Measurements from ENCODE around the gene BHMT2. TPM values are rescaled to one million over a fixed set of nuclear protein-coding genes. Genes with fewer than 3 reads are reported as not detected.

The BHMT2 gene
- total and polyA plus RNA-seq, 10 of the 15 experiments (the other 5 are each of a cell fraction or from before 2014, with no cell fraction given) = not detected

DNA sequence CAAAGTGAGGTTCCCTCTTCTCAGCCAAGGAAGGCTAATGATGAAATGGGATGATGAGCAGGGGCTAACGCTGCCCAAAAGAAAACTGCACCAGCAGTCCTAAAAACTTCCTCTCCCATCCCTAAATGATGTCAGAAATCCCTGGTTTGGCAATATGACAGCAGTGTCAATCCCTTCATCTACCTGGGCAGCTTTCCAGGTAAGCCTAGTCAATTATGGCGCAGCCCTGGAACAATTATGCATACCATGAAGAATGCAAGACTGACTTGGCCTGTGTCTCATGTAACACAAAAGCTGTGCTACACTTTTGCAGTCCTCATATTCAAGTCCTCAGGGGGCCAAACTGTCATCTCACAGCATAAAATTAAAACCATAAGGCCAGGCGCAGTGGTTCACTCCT lies 7.1 kb upstream of the BHMT2 start:
- SMC1A ChIA-PET (ENCODE audit: uncharacterized antibody, unreplicated experiment) = no interaction called here
- POLR2A ChIA-PET = no interaction called here

DNA sequence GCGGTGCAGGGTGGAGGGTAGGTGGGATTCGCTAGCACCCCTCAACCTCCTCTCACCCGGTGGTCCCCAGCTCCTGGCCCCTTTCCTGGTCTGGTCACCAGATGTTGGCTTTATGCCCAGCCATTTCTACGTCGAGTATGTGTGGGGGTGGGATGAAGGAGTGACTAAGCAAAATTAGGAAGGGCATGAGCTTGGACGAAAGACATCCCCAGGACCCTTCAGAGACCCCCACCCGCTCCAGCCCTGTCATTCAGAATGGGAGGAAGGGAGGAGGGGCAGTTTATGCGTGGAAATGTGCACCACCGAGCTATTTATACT lies 742 bp downstream of the BHMT2 start:
- Histone ChIP-seq H3K9ac (ENCODE audit: control insufficient read depth, insufficient read depth, low read length) (no peak overlapping the region), H2AFZ (ENCODE audit: control insufficient read depth, low read depth, low read length) (no peak overlapping the region), H3K4me1 (ENCODE audit: control insufficient read depth, insufficient read depth, low read length) (no peaks in the 10 kb centered on the region), H3K27me3 (replicated peaks in 1 of 2; ENCODE audit: control insufficient read depth in 2 of 2, insufficient read depth in 2 of 2, low read length in 1 of 2) (peaks cover 1 to 3% of the 10 kb centered on the region in 2 experiments; a peak in 2 of 4 replicates), H3K36me3 (ENCODE audit: control insufficient read depth in 2 of 2, insufficient read depth in 2 of 2, low read length in 1 of 2) (no peaks in the 10 kb centered on the region), H3K4me3 (no peak overlapping the region), H3K27ac (ENCODE audit: control insufficient read depth, insufficient read depth) (no peak overlapping the region), H3K4me2 (ENCODE audit: control insufficient read depth, insufficient read depth) (no peak overlapping the region), H3K79me2 (ENCODE audit: control insufficient read depth, insufficient read depth, low read length) (no peaks in the 10 kb centered on the region), H4K20me1 (ENCODE audit: control insufficient read depth, insufficient read depth) (no peaks in the 10 kb centered on the region), H3K9me3 (replicated peaks; ENCODE audit: control insufficient read depth, insufficient read depth, low read length) (no peaks in the 10 kb centered on the region)
- ChIA-PET POLR2A (no interaction called here), SMC1A (ENCODE audit: uncharacterized antibody, unreplicated experiment) (interaction anchor here (1.6 kb wide), 1 partner anchor 8 kb away, joined by 4 read pairs; no protein-coding TSS in a partner anchor), CTCF (interaction anchor here (0.9 to 1.2 kb wide), 2 partner anchors 11 to 171 kb away, joined by 3 read pairs; no protein-coding TSS in a partner anchor), RAD21 (ENCODE audit: unreplicated experiment) (no interaction called here)
- TF ChIP-seq STAT3 (IDR thresholded peaks at IDR 0.05; ENCODE audit: low read depth, low read length) = no peak
- TF ChIP-seq SMARCA5 (IDR thresholded peaks at IDR 0.05) = no peak
- TF ChIP-seq BACH1 (IDR thresholded peaks at IDR 0.05; ENCODE audit: borderline replicate concordance) = no peak
- no peak for TF ChIP-seq IKZF1 (conservative IDR thresholded peaks at IDR 0.05)
- no peak for TF ChIP-seq SIN3A (IDR thresholded peaks at IDR 0.05; ENCODE audit: low read depth, low read length)
- no peak for TF ChIP-seq KDM1A (IDR thresholded peaks at IDR 0.05; ENCODE audit: borderline replicate concordance)
- TF ChIP-seq MTA2 (IDR thresholded peaks at IDR 0.05; ENCODE audit: low read depth) = no peak
- no peak for FAIRE-seq
- in situ Hi-C loops (cut with MboI) = no loop called here
- no peak for DNase-seq (ENCODE audit: low read depth, low spot score)
- WGBS (ENCODE audit: insufficient coverage, insufficient replicate concordance, low lambda C conversion rate, missing lambda C conversion rate) = 49% methylated on average over 9 of the region's 9 CpGs
- no TSS peak for BruUV-seq (replicated peaks)
- no peak for ATAC-seq
- intact Hi-C loops (cut with micrococcal nuclease; ENCODE audit: unreplicated experiment) = no loop called here

More for the DNA sequence above, 7.1 kb upstream of the BHMT2 start:
- RAD21 ChIA-PET (ENCODE audit: unreplicated experiment) = no interaction called here
- H2AFZ ChIP-seq (ENCODE audit: control insufficient read depth, low read depth, low read length) = no peak overlapping the region
- H3K9ac ChIP-seq (ENCODE audit: control insufficient read depth, insufficient read depth, low read length) = no peak overlapping the region
- H3K36me3 ChIP-seq (ENCODE audit: control insufficient read depth in 2 of 2, insufficient read depth in 2 of 2, low read length in 1 of 2) = no peaks in the 10 kb centered on the region
- no peak for ATAC-seq
- TF ChIP-seq BRCA1 (IDR thresholded peaks at IDR 0.05; ENCODE audit: low read depth, low read length) = no peak
- TF ChIP-seq ZNF24 (IDR thresholded peaks at IDR 0.05) = no peak
- TF ChIP-seq KLF5 (IDR thresholded peaks at IDR 0.05; ENCODE audit: partially characterized antibody) = no peak
- no peak for TF ChIP-seq FOS (IDR thresholded peaks at IDR 0.05; ENCODE audit: borderline replicate concordance, extremely low read depth, insufficient read length)
- TF ChIP-seq MXI1 (IDR thresholded peaks at IDR 0.05; ENCODE audit: low read depth, low read length) = no peak
- TF ChIP-seq HCFC1 (IDR thresholded peaks at IDR 0.05; ENCODE audit: low read length) = no peak
- no peak for TF ChIP-seq SUPT20H (IDR thresholded peaks at IDR 0.05; ENCODE audit: borderline replicate concordance, control insufficient read depth, low read depth, low read length)
- no peak for TF ChIP-seq NFXL1 (IDR thresholded peaks at IDR 0.05; ENCODE audit: borderline replicate concordance)
- no peaks in the 10 kb centered on the region for H3K79me2 ChIP-seq (ENCODE audit: control insufficient read depth, insufficient read depth, low read length)
- no peak for DNase-seq (ENCODE audit: low read depth, low spot score)
- H3K4me1 ChIP-seq (ENCODE audit: control insufficient read depth, insufficient read depth, low read length) = no peaks in the 10 kb centered on the region
- H3K27ac ChIP-seq (ENCODE audit: control insufficient read depth, insufficient read depth) = no peak overlapping the region
- H3K9me3 ChIP-seq (replicated peaks; ENCODE audit: control insufficient read depth, insufficient read depth, low read length) = no peaks in the 10 kb centered on the region
- no peak overlapping the region for H3K4me2 ChIP-seq (ENCODE audit: control insufficient read depth, insufficient read depth)
- no peak overlapping the region for H3K4me3 ChIP-seq
- H4K20me1 ChIP-seq (ENCODE audit: control insufficient read depth, insufficient read depth) = no peaks in the 10 kb centered on the region
- CTCF ChIA-PET = interaction anchor here (1.1 to 1.6 kb wide), 3 partner anchors 14 to 70 kb away, joined by 4 to 6 read pairs (median 4); no protein-coding TSS in a partner anchor
- intact Hi-C loops (cut with micrococcal nuclease; ENCODE audit: unreplicated experiment) (no loop called here), in situ Hi-C loops (cut with MboI) (no loop called here)
- WGBS (ENCODE audit: insufficient coverage, insufficient replicate concordance, low lambda C conversion rate, missing lambda C conversion rate) = 76% methylated on average over 3 of the region's 3 CpGs
- no peaks in the 10 kb centered on the region for H3K27me3 ChIP-seq (replicated peaks in 1 of 2; ENCODE audit: control insufficient read depth in 2 of 2, insufficient read depth in 2 of 2, low read length in 1 of 2)
- no TSS peak for BruUV-seq (replicated peaks)
- no peak for FAIRE-seq

All from GM12878 (cell line).